Sigmoid colon (tissue), 4 donors: ENCODE measurements around the gene UBE2H.

Source experiments
- CTCF ChIP-seq, 4 experiments: fragments of 450-650 bp in 3 of 4; fragments of 200-600 bp in 1 of 4; IDR thresholded peaks; one replicate each; pipeline ENCODE4 v1.5.1; 2016 to 2019; ENCODE audit warnings: antibody characterized with exemption in 4 of 4, mild to moderate bottlenecking in 3 of 4, moderate library complexity in 2 of 4
- POLR2A ChIP-seq, 2 donors: fragments of 450-650 bp; IDR thresholded peaks; one replicate each; pipeline ENCODE4 v1.6.1; 2016; ENCODE audit warnings: antibody characterized with exemption in 2 of 2, mild to moderate bottlenecking in 2 of 2, moderate library complexity in 2 of 2
- POLR2AphosphoS5 ChIP-seq, 4 donors: sonication (generic); formaldehyde crosslinking; IDR thresholded peaks; one replicate each; pipeline ENCODE4 v1.6.1; 2017; ENCODE audit warnings: antibody characterized with exemption in 4 of 4

GRCh38 chr7:129804111-129804889, 148.5 kb downstream of the UBE2H start:
- TF ChIP-seq CTCF (IDR thresholded peaks at IDR 0.05) (no peak), POLR2AphosphoS5 (IDR thresholded peaks at IDR 0.05) (no peak), POLR2A (IDR thresholded peaks at IDR 0.05) (no peak)
